H9 (cell line): Measurements from ENCODE around the gene ZNF407. TPM values are rescaled to one million over a fixed set of nuclear protein-coding genes. Genes with fewer than 3 reads are reported as not detected.

Experiments
- DNase-seq: peaks from one replicate; pipeline ENCODE4 v3.0.0-alpha.2; 2017
- H2AFZ ChIP-seq: one replicate; pipeline ENCODE4 v1.6.1; 2013; ENCODE audit warnings: mild to moderate bottlenecking, low read length, control low read depth, moderate library complexity
- H2AK5ac ChIP-seq: 2 replicates; pipeline ENCODE4 v1.6.1; 2013; ENCODE audit warnings: low read length, control low read depth, mixed read lengths; ENCODE audit not compliant: insufficient read length
- H2BK120ac ChIP-seq: one replicate; pipeline ENCODE4 v1.6.1; 2013; ENCODE audit warnings: low read depth, mild to moderate bottlenecking, low read length, control low read depth, inconsistent platforms; ENCODE audit not compliant: poor library complexity, severe bottlenecking
- H2BK12ac ChIP-seq: 2 replicates; pipeline ENCODE4 v1.6.1; 2013; ENCODE audit warnings: low read length, control low read depth, mixed read lengths, low read depth; ENCODE audit not compliant: insufficient read length
- H2BK15ac ChIP-seq: 2 replicates; pipeline ENCODE4 v1.6.1; 2013; ENCODE audit warnings: low read depth, low read length, control low read depth
- H2BK20ac ChIP-seq: one replicate; pipeline ENCODE4 v1.6.1; 2013; ENCODE audit warnings: low read depth, mild to moderate bottlenecking, low read length, control low read depth, inconsistent platforms; ENCODE audit not compliant: poor library complexity, severe bottlenecking
- H2BK5ac ChIP-seq: 2 replicates; pipeline ENCODE4 v1.6.1; 2013; ENCODE audit warnings: low read length, control low read depth, mixed read lengths; ENCODE audit not compliant: insufficient read length
- H3K14ac ChIP-seq: 2 replicates; pipeline ENCODE4 v1.6.1; 2013; ENCODE audit warnings: low read length, control low read depth; ENCODE audit not compliant: insufficient read depth
- H3K18ac ChIP-seq: 2 replicates; pipeline ENCODE4 v1.6.1; 2013; ENCODE audit warnings: low read depth, mild to moderate bottlenecking, mixed read lengths, low read length, control low read depth; ENCODE audit not compliant: insufficient read length
- H3K23ac ChIP-seq: 2 replicates; pipeline ENCODE4 v1.6.1; 2013; ENCODE audit warnings: low read length, control low read depth, mixed read lengths, low read depth; ENCODE audit not compliant: insufficient read length
- H3K23me2 ChIP-seq: 2 replicates; pipeline ENCODE4 v1.6.1; 2013; ENCODE audit warnings: low read depth, mild to moderate bottlenecking, mixed read lengths, low read length, control low read depth; ENCODE audit not compliant: insufficient read length, poor library complexity, severe bottlenecking
- H3K27ac ChIP-seq: 2 replicates; pipeline ENCODE4 v1.5.1; 2013; ENCODE audit warnings: low read length, control low read depth, mixed read lengths, low read depth; ENCODE audit not compliant: insufficient read length
- H3K27me3 ChIP-seq: 2 replicates; pipeline ENCODE4 v1.6.1; 2013; ENCODE audit warnings: low read length, control low read depth, inconsistent platforms; ENCODE audit not compliant: insufficient read depth
- H3K4ac ChIP-seq: 2 replicates; pipeline ENCODE4 v1.6.1; 2013; ENCODE audit warnings: low read depth, mild to moderate bottlenecking, control low read depth, inconsistent platforms, low read length, moderate library complexity
- H3K4me1 ChIP-seq: 2 replicates; pipeline ENCODE4 v1.6.1; 2013; ENCODE audit warnings: low read length, control low read depth, inconsistent platforms; ENCODE audit not compliant: insufficient read depth
- H3K4me2 ChIP-seq: 2 replicates; pipeline ENCODE4 v1.6.1; 2013; ENCODE audit warnings: low read length, control low read depth, mixed read lengths; ENCODE audit not compliant: insufficient read length, insufficient read depth
- H3K56ac ChIP-seq: 2 replicates; pipeline ENCODE4 v1.6.1; 2013; ENCODE audit warnings: low read depth, mild to moderate bottlenecking, mixed read lengths, low read length, control low read depth; ENCODE audit not compliant: insufficient read length
- H3K79me1 ChIP-seq: 2 replicates; pipeline ENCODE4 v1.6.1; 2013; ENCODE audit warnings: low read depth, mild to moderate bottlenecking, moderate library complexity, low read length, control low read depth, inconsistent platforms; ENCODE audit not compliant: insufficient read depth, poor library complexity, severe bottlenecking
- H3K79me2 ChIP-seq: 2 replicates; pipeline ENCODE4 v1.6.1; 2013; ENCODE audit warnings: low read length, control low read depth, inconsistent platforms; ENCODE audit not compliant: insufficient read depth
- H3K9ac ChIP-seq: 2 replicates; pipeline ENCODE4 v1.6.1; 2013; ENCODE audit warnings: low read length, control low read depth, mixed read lengths; ENCODE audit not compliant: insufficient read length; ENCODE audit errors: extremely low read depth
- H3K9me3 ChIP-seq: one replicate; pipeline ENCODE4 v1.6.1; 2013; ENCODE audit warnings: low read depth, low read length, inconsistent platforms; ENCODE audit not compliant: control insufficient read depth
- H3T11ph ChIP-seq: one replicate; pipeline ENCODE4 v1.6.1; 2013; ENCODE audit warnings: mild to moderate bottlenecking, low read length, control low read depth, inconsistent platforms
- H4K20me1 ChIP-seq: one replicate; pipeline ENCODE4 v1.6.1; 2013; ENCODE audit not compliant: control insufficient read depth, insufficient read length, insufficient read depth
- H4K5ac ChIP-seq: 2 replicates; pipeline ENCODE4 v1.6.1; 2013; ENCODE audit warnings: low read depth, mild to moderate bottlenecking, mixed read lengths, low read length, control low read depth; ENCODE audit not compliant: insufficient read length
- H4K8ac ChIP-seq: replicated peaks from 2 replicates; pipeline ENCODE4 v1.6.1; 2013; ENCODE audit warnings: low read length, control low read depth, mixed read lengths, low read depth; ENCODE audit not compliant: insufficient read length
- H4K91ac ChIP-seq: 2 replicates; pipeline ENCODE4 v1.6.1; 2013; ENCODE audit warnings: low read depth, mild to moderate bottlenecking, moderate library complexity, mixed read lengths, low read length, control low read depth; ENCODE audit not compliant: insufficient read length
- H3K27ac Mint-ChIP-seq, 3 experiments: 2 replicates in 2 of 3; 3 replicates in 1 of 3; pipeline ENCODE4 v1.8.0; 2020 to 2021; ENCODE audit warnings: mixed read lengths in 3 of 3, mild to moderate bottlenecking in 1 of 3, moderate library complexity in 1 of 3
- H3K27me3 Mint-ChIP-seq: 2 replicates; pipeline ENCODE4 v1.8.0; 2021; ENCODE audit warnings: low read depth, mild to moderate bottlenecking, moderate library complexity, mixed read lengths
- H3K36me3 Mint-ChIP-seq, 3 experiments: 2 replicates in 2 of 3; 3 replicates in 1 of 3; pipeline ENCODE4 v1.8.0; 2020 to 2021; ENCODE audit warnings: low read depth in 3 of 3, mixed read lengths in 3 of 3; ENCODE audit not compliant: insufficient read depth in 1 of 3
- H3K4me1 Mint-ChIP-seq, 2 experiments: 2 replicates each; pipeline ENCODE4 v1.8.0; 2020; ENCODE audit warnings: mixed read lengths in 2 of 2
- H3K4me3 Mint-ChIP-seq, 2 experiments: 2 replicates in 1 of 2; 3 replicates in 1 of 2; pipeline ENCODE4 v1.8.0; 2020 to 2021; ENCODE audit warnings: mild to moderate bottlenecking in 2 of 2, mixed read lengths in 2 of 2, moderate library complexity in 1 of 2
- H3K9me3 Mint-ChIP-seq, 2 experiments: 2 replicates in 1 of 2; 3 replicates in 1 of 2; pipeline ENCODE4 v1.8.0; 2020; ENCODE audit warnings: mild to moderate bottlenecking in 2 of 2, mixed read lengths in 2 of 2, moderate library complexity in 1 of 2
- CTCF ChIP-seq: fragments of 200-600 bp; sonication (generic); conservative IDR thresholded peaks from 3 replicates; pipeline ENCODE4 v1.8.0; 2021; ENCODE audit warnings: antibody characterized with exemption, mild to moderate bottlenecking
- WGBS: extraction: QIAGEN DNeasy Blood & Tissue Kit; methylation state at CpG from one replicate; pipeline ENCODE4 v1.1.7; 2013; ENCODE audit warnings: missing lambda C conversion rate, low lambda C conversion rate, mixed read lengths; ENCODE audit not compliant: insufficient read length; ENCODE audit errors: extremely low coverage; 5-methylcytosine and 5-hydroxymethylcytosine counted together
- total RNA-seq: library from RNA; stranded (reverse); gene quantifications from 2 replicates; pipeline ENCODE4 v1.2.1, GENCODE V29; 2021

ZNF407 gene
- total RNA-seq, 1 experiment from 2014 or later: 8.7 TPM

GRCh38 chr18:74995419-74995736, 397.7 kb downstream of the ZNF407 start:
- no peak overlapping the region for H4K91ac ChIP-seq
- H3K4me1 Mint-ChIP-seq: peaks cover 9 to 18% of the 10 kb centered on the region in 2 experiments
- H4K20me1 ChIP-seq: no peaks in the 10 kb centered on the region
- peaks cover 2% of the 10 kb centered on the region; the same call in 1 of the 2 replicates for H3K4me1 ChIP-seq
- H2BK12ac ChIP-seq: no peak overlapping the region
- no peak for TF ChIP-seq CTCF
- H3K9ac ChIP-seq: no peak overlapping the region
- H3K79me1 ChIP-seq: no peaks in the 10 kb centered on the region
- no peaks in the 10 kb centered on the region for H3K23me2 ChIP-seq
- H3K27me3 Mint-ChIP-seq: no peaks in the 10 kb centered on the region
- no peak overlapping the region for H3K27ac ChIP-seq
- no peaks in the 10 kb centered on the region for H3K9me3 Mint-ChIP-seq
- H4K5ac ChIP-seq: no peak overlapping the region
- H3K18ac ChIP-seq: no peak overlapping the region
- no peak overlapping the region for H2BK120ac ChIP-seq
- no CpG with 5 or more reads among the region's 2 CpGs for WGBS
- no peaks in the 10 kb centered on the region for H3K27me3 ChIP-seq
- H3T11ph ChIP-seq: no peak overlapping the region
- no peak overlapping the region for H2AFZ ChIP-seq
- no peak overlapping the region for H2BK15ac ChIP-seq
- no peak overlapping the region for H3K56ac ChIP-seq
- H3K4me3 Mint-ChIP-seq: no peak overlapping the region
- no peaks in the 10 kb centered on the region for H3K36me3 Mint-ChIP-seq
- H2BK5ac ChIP-seq: no peak overlapping the region
- H3K4ac ChIP-seq: no peak overlapping the region
- DNase-seq: no peak
- H4K8ac ChIP-seq: no peak overlapping the region
- H3K79me2 ChIP-seq: no peaks in the 10 kb centered on the region
- no peak overlapping the region for H3K4me2 ChIP-seq
- H3K23ac ChIP-seq: no peak overlapping the region
- no peak overlapping the region for H2BK20ac ChIP-seq
- H2AK5ac ChIP-seq: no peak overlapping the region
- H3K27ac Mint-ChIP-seq: peak overlapping the region in 1 of 3 experiments; percentile 88; a peak in 4 of 7 replicates
- H3K14ac ChIP-seq: no peak overlapping the region
- H3K9me3 ChIP-seq: no peaks in the 10 kb centered on the region
